Osteocyte (in vitro differentiated cells): ENCODE results near the gene PICALM. TPM values are rescaled to one million over a fixed set of nuclear protein-coding genes. Genes with fewer than 3 reads are reported as not detected.

ENCODE experiments used
- DNase-seq: peaks from one replicate; pipeline ENCODE4 v3.0.0; 2021; ENCODE audit warnings: mixed read lengths; ENCODE audit not compliant: unreplicated experiment; ENCODE audit errors: extremely low spot score
- H3K27ac Mint-ChIP-seq: one replicate; pipeline ENCODE4 v1.8.0; 2021; ENCODE audit warnings: mild to moderate bottlenecking, mixed read lengths; ENCODE audit not compliant: unreplicated experiment
- H3K27me3 Mint-ChIP-seq: one replicate; pipeline ENCODE4 v1.8.0; 2021; ENCODE audit warnings: mixed read lengths; ENCODE audit not compliant: unreplicated experiment
- H3K36me3 Mint-ChIP-seq: one replicate; pipeline ENCODE4 v1.8.0; 2021; ENCODE audit warnings: mixed read lengths; ENCODE audit not compliant: unreplicated experiment
- H3K4me1 Mint-ChIP-seq: one replicate; pipeline ENCODE4 v1.8.0; 2021; ENCODE audit warnings: mixed read lengths; ENCODE audit not compliant: unreplicated experiment
- H3K4me3 Mint-ChIP-seq: one replicate; pipeline ENCODE4 v1.8.0; 2021; ENCODE audit warnings: mild to moderate bottlenecking, moderate library complexity, mixed read lengths; ENCODE audit not compliant: unreplicated experiment
- H3K9me3 Mint-ChIP-seq: one replicate; pipeline ENCODE4 v1.8.0; 2021; ENCODE audit warnings: mixed read lengths; ENCODE audit not compliant: unreplicated experiment
- total RNA-seq: library from RNA; stranded (reverse); gene quantifications from 2 replicates; pipeline ENCODE4 v1.2.1, GENCODE V29; 2021
- TF ChIP-seq, protein P1 (sequence below): fragments of 200-600 bp; sonication (generic); IDR thresholded peaks from 2 replicates; pipeline ENCODE4 v1.5.0; 2021; ENCODE audit warnings: antibody characterized with exemption, mild to moderate bottlenecking, moderate library complexity

Gene PICALM
- total RNA-seq, 1 donor from 2014 or later: 267 TPM

DNA sequence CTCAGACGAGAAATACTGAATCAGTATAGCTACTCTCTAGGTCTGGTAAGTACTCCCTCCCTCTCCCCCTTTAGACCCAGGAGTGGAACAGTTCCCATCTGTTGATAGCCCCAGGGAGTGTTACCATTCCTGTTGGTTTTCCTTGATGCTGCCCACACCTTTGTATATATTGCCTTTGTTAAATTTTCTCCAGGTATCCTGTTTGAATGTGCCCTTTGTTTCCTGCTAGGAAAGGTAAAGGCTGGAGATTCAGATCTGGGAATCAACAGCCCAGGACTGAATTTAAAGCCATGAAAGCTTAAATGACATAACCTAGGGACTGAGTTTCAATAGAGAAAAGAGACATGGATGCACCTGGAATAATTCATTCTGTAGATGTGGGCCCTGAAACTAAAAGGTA lies 145.4 kb downstream of the PICALM start:
- Mint-ChIP-seq H3K27ac (no peak overlapping the region), H3K36me3 (peaks cover 2% of the 10 kb centered on the region), H3K27me3 (peaks cover 53% of the 10 kb centered on the region), H3K4me1 (peaks cover 2% of the 10 kb centered on the region), H3K9me3 (no peaks in the 10 kb centered on the region), H3K4me3 (no peak overlapping the region)
- DNase-seq: no peak
- TF ChIP-seq, protein P1, sequence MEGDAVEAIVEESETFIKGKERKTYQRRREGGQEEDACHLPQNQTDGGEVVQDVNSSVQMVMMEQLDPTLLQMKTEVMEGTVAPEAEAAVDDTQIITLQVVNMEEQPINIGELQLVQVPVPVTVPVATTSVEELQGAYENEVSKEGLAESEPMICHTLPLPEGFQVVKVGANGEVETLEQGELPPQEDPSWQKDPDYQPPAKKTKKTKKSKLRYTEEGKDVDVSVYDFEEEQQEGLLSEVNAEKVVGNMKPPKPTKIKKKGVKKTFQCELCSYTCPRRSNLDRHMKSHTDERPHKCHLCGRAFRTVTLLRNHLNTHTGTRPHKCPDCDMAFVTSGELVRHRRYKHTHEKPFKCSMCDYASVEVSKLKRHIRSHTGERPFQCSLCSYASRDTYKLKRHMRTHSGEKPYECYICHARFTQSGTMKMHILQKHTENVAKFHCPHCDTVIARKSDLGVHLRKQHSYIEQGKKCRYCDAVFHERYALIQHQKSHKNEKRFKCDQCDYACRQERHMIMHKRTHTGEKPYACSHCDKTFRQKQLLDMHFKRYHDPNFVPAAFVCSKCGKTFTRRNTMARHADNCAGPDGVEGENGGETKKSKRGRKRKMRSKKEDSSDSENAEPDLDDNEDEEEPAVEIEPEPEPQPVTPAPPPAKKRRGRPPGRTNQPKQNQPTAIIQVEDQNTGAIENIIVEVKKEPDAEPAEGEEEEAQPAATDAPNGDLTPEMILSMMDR: no peak

- TF ChIP-seq, protein P1: no peak
- no peaks in the 10 kb centered on the region for H3K9me3 Mint-ChIP-seq
- H3K27me3 Mint-ChIP-seq: peaks cover 49% of the 10 kb centered on the region
- peaks cover 2% of the 10 kb centered on the region for H3K36me3 Mint-ChIP-seq
- no peak for DNase-seq
- H3K4me1 Mint-ChIP-seq: peaks cover 2% of the 10 kb centered on the region
- H3K27ac Mint-ChIP-seq: no peak overlapping the region
- H3K4me3 Mint-ChIP-seq: no peak overlapping the region
Measured at GRCh38 chr11:85922367-85922766, 146.5 kb downstream of the PICALM start.

DNA sequence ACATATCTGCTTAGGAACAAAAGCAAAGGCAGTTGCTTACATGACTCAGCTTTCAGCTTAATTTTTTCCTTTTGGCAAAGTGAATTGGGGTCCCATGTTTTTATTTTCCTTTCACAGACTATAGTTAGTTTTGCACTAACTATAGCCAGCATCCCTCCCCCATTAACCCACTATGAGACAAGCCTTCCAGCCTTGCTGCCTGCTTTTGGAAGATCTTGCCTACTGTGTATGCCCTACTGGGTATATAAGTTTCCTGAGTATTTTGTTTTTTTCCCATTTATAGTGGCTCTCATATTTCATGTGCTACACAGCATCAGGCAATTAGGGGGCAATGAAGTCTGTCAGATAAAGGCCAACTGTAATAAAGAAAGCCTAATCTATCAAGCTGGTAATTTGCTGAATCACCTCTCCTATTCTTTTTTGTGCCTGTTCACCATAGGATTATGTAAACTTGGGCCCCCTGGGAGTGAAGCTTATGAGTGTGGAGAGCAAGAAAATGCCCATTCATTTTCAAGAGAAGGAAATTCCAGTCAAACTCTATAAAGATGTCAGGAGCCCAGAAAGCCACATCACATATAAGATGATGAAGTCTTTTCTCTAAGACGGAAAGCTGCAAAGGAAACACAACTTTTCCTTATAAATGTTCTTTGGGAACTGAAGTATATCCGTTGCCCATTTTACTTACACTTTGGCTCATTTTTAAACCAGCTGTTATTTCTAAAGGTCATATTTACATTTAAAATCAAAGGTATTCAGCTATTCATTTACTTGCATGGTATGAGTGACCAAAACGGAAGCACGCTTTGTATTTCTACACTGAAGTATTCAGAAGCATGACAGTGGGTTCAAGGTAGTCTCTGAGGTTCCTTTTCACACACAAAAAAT lies 149.7 kb downstream of the PICALM start:
- Mint-ChIP-seq H3K4me3 (no peak overlapping the region), H3K9me3 (peaks cover 10% of the 10 kb centered on the region), H3K27me3 (peaks cover 49% of the 10 kb centered on the region), H3K4me1 (peaks cover 2% of the 10 kb centered on the region), H3K36me3 (peaks cover 2% of the 10 kb centered on the region), H3K27ac (no peak overlapping the region)
- DNase-seq: no peak
- TF ChIP-seq, protein P1: no peak

GRCh38 chr11:85914425-85914824 lies 154.5 kb downstream of the PICALM start:
- Mint-ChIP-seq H3K9me3 (peaks cover 10% of the 10 kb centered on the region), H3K27me3 (peaks cover 37% of the 10 kb centered on the region), H3K36me3 (no peaks in the 10 kb centered on the region), H3K4me1 (peaks cover 2% of the 10 kb centered on the region), H3K4me3 (no peak overlapping the region), H3K27ac (no peak overlapping the region)
- TF ChIP-seq, protein P1: no peak
- DNase-seq: no peak

GRCh38 chr11:85913513-85913912 lies 155.4 kb downstream of the PICALM start:
- Mint-ChIP-seq H3K27ac (no peak overlapping the region), H3K9me3 (peaks cover 10% of the 10 kb centered on the region), H3K4me1 (no peaks in the 10 kb centered on the region), H3K4me3 (no peak overlapping the region), H3K27me3 (peaks cover 31% of the 10 kb centered on the region), H3K36me3 (no peaks in the 10 kb centered on the region)
- TF ChIP-seq, protein P1: no peak
- no peak for DNase-seq
